NCI-H2196 (cell line): Measurements from ENCODE around the gene TULP1.

Source experiments
- DNase-seq: peaks from one replicate; lab custom pipeline; 2025; ENCODE audit not compliant: unreplicated experiment; lab: John Stamatoyannopoulos, UW

Gene TULP1

GRCh38 chr6:35468181-35468979, 44.3 kb downstream of the TULP1 start, which contains the start of gene RPL10A:
RPL10A (plus strand) TSS chr6:35468401; CDS start chr6:35468435, 34 bp downstream.
- DNase-seq = peak; percentile 97

- no peak for DNase-seq
Observed at GRCh38 chr6:35465646-35466045, 47.0 kb downstream of the TULP1 start.

- no peak for DNase-seq
Observed at GRCh38 chr6:35463292-35463691, 49.4 kb downstream of the TULP1 start.

- DNase-seq = no peak
Observed at GRCh38 chr6:35461270-35461669, 51.4 kb downstream of the TULP1 start.

- no peak for DNase-seq
Observed at GRCh38 chr6:35457907-35458306, 54.8 kb downstream of the TULP1 start.

GRCh38 chr6:35454391-35455110, 58.1 kb downstream of the TULP1 start:
- DNase-seq = no peak

GRCh38 chr6:35453236-35453635, 59.5 kb downstream of the TULP1 start:
- no peak for DNase-seq

GRCh38 chr6:35452183-35453090, 60.3 kb downstream of the TULP1 start, which contains the start of gene FANCE:
FANCE (plus strand) TSS chr6:35452338; CDS start chr6:35452546, 208 bp downstream.
- DNase-seq = peak; percentile 93

- DNase-seq = no peak
Observed at GRCh38 chr6:35451354-35452182, 61.1 kb downstream of the TULP1 start.

- DNase-seq = peak; percentile 82
Observed at GRCh38 chr6:35449287-35449881, 63.3 kb downstream of the TULP1 start.

- DNase-seq = no peak
Observed at GRCh38 chr6:35448191-35448590, 64.5 kb downstream of the TULP1 start.
